Measurements from ENCODE around the gene ATP6V1G2.
"Not testable (repeated sequence)": the region's sequence is repeated elsewhere in the genome, so short reads cannot be mapped to it uniquely, and the experiment has no call there.

The ATP6V1G2 gene

DNA sequence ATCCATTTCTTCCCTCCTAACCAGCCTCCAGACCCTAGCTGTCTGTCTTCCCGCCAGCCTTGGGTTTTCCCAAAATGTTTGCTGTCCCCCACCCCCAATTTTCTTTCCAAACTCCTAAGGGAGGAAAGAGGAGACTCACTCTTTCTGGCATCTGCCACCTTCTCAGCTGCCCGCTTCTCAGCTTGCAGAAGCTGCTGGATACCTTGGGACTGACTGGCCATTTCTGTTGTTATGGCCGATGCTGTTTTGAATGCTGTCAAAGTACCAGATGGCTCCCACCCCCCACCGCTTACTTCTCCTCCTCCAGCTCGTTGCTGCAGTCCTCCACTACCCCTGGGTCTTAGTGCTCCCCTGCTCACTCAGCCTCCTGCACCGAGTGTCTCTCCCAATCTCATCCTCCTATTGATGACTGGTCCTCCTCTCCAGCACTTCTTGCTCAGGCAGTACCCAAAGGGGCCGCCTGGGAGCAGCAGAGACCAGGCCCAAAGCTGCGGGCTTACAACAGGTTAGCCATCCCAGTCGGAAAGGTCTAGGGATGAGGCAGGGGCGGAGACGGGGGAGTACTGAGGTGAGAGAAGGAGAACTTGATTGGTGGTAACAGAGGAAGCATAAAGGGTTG lies at the start of gene ATP6V1G2:
Gene ATP6V1G2 (minus strand): TSS at position 270 of the 619 bp plus-strand sequence. CDS start 49 bp downstream, at position 221.
- DNase-seq = peak; percentile 78

- DNase-seq = no peak
Observed at GRCh38 chr6:31592396-31592771, 46.0 kb upstream of the ATP6V1G2 start.

GRCh38 chr6:31590691-31591090 lies 44.3 kb upstream of the ATP6V1G2 start:
- not testable (repeated sequence) for DNase-seq

- DNase-seq = no peak
Observed at GRCh38 chr6:31588871-31589650, 42.7 kb upstream of the ATP6V1G2 start.

DNA sequence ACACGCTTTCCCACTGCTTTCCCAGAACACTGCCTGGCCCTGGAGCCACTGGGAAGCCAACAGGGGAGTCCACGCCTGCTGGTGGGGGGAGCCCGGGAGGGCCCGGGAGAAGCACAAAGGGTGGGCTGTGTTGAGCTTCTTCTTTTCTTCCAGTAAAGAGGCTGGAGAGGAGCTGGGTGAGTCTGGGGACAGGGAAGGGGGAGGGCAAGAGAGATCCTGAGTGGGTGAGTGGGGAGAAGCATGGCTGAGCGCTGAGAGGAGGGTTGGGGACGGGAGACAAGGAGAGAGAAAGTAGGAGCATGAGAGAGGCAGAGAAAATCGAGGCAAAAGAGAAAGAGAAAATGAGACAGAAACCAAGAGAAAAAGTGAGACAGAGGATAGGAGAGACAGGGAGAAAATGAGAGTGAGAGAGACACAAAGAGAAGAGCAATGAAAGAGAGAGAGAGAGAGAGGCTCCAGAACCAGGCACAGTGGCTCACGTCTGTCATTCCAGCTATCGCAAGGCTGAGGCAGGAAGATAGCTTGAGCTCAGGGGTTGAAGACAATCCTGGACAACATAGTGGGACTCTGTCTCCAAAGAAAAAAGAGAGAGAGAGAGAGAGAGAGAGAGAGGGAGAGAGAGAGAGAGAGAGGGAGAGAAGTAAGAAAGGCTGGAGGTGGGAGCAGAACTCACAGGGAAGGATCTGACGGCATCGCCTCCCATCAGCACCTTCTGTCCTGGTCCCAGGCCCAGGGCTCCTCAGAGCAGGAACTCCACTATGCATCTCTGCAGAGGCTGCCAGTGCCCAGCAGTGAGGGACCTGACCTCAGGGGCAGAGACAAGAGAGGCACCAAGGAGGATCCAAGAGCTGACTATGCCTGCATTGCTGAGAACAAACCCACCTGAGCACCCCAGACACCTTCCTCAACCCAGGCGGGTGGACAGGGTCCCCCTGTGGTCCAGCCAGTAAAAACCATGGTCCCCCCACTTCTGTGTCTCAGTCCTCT lies 41.7 kb upstream of the ATP6V1G2 start:
- no peak for DNase-seq

- DNase-seq = no peak
Observed at GRCh38 chr6:31586599-31587281, 40.3 kb upstream of the ATP6V1G2 start.

- DNase-seq = no peak
Observed at GRCh38 chr6:31586008-31586407, 39.6 kb upstream of the ATP6V1G2 start, which contains the start of gene LST1. LST1 (plus strand) TSS chr6:31586277; CDS start chr6:31587300, 1,023 bp downstream.

DNA sequence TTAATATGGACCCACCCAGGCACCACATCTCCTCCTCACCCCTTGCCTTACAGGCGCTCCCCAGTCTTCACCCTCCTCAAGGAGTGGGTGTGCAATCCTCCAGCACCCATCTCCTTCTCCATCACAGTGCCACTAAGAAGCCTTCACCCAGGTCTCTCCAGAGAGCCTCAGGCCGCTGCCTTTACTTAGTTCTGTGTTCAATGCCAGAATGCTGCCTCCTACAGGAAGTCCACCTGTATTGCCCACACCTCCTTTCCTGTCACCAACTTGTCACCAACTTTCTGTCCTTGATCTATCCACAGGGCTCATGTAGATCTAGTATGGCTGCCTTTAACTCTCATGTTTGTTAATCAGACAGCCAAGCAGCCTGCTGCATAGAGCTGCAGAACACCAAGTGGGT lies 39.1 kb upstream of the ATP6V1G2 start:
- DNase-seq = no peak

- no peak for DNase-seq
Observed at GRCh38 chr6:31582230-31582643, 35.8 kb upstream of the ATP6V1G2 start, which contains the start of gene LTB. LTB (minus strand) TSS chr6:31582424; CDS start chr6:31582417, 7 bp downstream.

GRCh38 chr6:31581434-31582229 lies 35.2 kb upstream of the ATP6V1G2 start:
- no peak for DNase-seq

DNA sequence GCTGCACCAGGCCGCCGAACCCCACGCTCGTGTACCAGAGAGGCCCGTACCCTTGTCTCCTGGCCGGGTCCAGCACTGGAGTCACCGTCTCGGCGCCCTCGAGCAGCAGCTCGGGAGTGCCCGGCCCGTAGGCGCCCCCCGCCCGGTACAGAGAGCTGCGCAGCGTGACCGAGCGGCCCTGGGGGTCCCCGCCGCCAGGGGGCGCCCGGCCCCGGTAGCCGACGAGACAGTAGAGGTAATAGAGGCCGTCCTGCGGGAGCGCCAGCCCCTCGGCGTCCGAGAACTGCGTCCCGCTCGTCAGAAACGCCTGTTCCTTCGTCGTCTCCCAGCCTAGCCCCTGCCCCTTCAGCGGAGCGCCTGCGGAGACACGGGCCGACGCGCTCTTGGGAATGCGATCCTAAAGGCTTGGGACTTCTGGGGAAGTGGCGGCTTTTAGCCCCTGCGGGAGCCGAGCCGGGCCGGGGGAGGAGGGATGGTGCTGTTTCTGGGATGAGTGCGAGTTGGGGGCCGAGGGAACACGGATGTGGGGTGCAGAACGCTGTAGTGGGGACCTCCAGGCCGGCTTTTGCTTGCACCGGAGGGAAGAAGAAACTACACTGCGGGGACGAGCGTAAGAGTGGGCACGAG lies 34.5 kb upstream of the ATP6V1G2 start:
- DNase-seq = peak; percentile 84

- DNase-seq = no peak
Observed at GRCh38 chr6:31580438-31580740, 34.0 kb upstream of the ATP6V1G2 start.

GRCh38 chr6:31579546-31580437 lies 33.4 kb upstream of the ATP6V1G2 start:
- DNase-seq = no peak

GRCh38 chr6:31579119-31579505 lies 32.7 kb upstream of the ATP6V1G2 start:
- no peak for DNase-seq

DNA sequence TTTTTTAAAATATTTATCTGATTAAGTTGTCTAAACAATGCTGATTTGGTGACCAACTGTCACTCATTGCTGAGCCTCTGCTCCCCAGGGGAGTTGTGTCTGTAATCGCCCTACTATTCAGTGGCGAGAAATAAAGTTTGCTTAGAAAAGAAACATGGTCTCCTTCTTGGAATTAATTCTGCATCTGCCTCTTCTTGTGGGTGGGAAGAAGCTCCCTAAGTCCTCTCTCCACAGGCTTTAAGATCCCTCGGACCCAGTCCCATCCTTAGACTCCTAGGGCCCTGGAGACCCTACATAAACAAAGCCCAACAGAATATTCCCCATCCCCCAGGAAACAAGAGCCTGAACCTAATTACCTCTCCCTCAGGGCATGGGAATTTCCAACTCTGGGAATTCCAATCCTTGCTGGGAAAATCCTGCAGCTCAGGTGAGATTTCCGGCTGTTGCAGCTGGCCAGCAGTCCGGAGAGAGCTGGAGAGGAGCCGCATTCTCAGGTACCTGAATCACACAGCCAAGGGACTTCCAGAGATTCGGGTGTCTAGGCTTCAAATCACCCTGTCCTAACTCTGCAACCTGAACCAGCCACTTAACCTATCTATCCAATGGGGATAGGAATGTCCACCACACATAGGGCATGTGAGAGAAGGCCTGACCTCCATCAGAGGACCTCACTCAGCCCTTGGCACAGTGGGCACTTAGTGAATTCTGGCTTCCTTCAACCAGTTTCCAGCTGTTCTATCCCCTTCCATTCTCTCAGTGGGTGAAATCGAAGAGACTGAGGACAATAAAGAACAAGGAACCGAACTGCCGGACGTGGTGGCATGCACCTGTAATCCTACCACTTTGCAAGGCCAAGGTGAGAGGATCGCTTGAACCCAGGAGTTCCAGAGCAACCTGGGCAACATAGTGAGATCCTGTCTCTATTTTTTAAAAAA lies 32.0 kb upstream of the ATP6V1G2 start:
- no peak for DNase-seq

GRCh38 chr6:31577579-31577966 lies 31.2 kb upstream of the ATP6V1G2 start:
- no peak for DNase-seq

DNA sequence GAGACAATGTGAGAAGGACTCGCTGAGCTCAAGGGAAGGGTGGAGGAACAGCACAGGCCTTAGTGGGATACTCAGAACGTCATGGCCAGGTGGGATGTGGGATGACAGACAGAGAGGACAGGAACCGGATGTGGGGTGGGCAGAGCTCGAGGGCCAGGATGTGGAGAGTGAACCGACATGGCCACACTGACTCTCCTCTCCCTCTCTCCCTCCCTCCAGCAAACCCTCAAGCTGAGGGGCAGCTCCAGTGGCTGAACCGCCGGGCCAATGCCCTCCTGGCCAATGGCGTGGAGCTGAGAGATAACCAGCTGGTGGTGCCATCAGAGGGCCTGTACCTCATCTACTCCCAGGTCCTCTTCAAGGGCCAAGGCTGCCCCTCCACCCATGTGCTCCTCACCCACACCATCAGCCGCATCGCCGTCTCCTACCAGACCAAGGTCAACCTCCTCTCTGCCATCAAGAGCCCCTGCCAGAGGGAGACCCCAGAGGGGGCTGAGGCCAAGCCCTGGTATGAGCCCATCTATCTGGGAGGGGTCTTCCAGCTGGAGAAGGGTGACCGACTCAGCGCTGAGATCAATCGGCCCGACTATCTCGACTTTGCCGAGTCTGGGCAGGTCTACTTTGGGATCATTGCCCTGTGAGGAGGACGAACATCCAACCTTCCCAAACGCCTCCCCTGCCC lies 30.6 kb upstream of the ATP6V1G2 start:
- no peak for DNase-seq

DNA sequence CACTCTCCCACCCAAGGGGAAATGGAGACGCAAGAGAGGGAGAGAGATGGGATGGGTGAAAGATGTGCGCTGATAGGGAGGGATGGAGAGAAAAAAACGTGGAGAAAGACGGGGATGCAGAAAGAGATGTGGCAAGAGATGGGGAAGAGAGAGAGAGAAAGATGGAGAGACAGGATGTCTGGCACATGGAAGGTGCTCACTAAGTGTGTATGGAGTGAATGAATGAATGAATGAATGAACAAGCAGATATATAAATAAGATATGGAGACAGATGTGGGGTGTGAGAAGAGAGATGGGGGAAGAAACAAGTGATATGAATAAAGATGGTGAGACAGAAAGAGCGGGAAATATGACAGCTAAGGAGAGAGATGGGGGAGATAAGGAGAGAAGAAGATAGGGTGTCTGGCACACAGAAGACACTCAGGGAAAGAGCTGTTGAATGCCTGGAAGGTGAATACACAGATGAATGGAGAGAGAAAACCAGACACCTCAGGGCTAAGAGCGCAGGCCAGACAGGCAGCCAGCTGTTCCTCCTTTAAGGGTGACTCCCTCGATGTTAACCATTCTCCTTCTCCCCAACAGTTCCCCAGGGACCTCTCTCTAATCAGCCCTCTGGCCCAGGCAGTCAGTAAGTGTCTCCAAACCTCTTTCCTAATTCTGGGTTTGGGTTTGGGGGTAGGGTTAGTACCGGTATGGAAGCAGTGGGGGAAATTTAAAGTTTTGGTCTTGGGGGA lies 29.7 kb upstream of the ATP6V1G2 start:
- DNase-seq = no peak

Measured in activated T-cell treated with anti-CD3 and anti-CD28 coated beads for 4 hours (primary cell).